Smooth muscle cell (in vitro differentiated cells): Measurements from ENCODE around the gene MAMDC4. TPM values are rescaled to one million over a fixed set of nuclear protein-coding genes. Genes with fewer than 3 reads are reported as not detected.

Experiments used
- DNase-seq: peaks from one replicate; lab custom pipeline; 2025; ENCODE audit not compliant: unreplicated experiment; lab: John Stamatoyannopoulos, UW
- H2AFZ ChIP-seq: fragments of 200-600 bp; sonication (generic); 2 replicates; pipeline ENCODE4 v1.6.0; 2016; ENCODE audit warnings: antibody characterized with exemption, low read depth, mild to moderate bottlenecking
- H3F3A ChIP-seq: fragments of 200-600 bp; sonication (generic); 2 replicates; pipeline ENCODE4 v1.6.0; 2017; ENCODE audit warnings: antibody characterized with exemption, low read depth
- H3K27ac ChIP-seq: fragments of 200-600 bp; sonication (generic); 2 replicates; pipeline ENCODE4 v1.5.1; 2016; ENCODE audit warnings: low read depth, mild to moderate bottlenecking
- H3K27me3 ChIP-seq: fragments of 200-600 bp; sonication (generic); 2 replicates; pipeline ENCODE4 v1.6.1; 2016; ENCODE audit warnings: low read depth, mild to moderate bottlenecking
- H3K36me3 ChIP-seq: fragments of 200-600 bp; sonication (generic); 2 replicates; pipeline ENCODE4 v1.5.1; 2016; ENCODE audit warnings: low read depth
- H3K4me1 ChIP-seq: fragments of 200-600 bp; sonication (generic); 2 replicates; pipeline ENCODE4 v1.5.1; 2016; ENCODE audit warnings: low read depth
- H3K4me2 ChIP-seq: fragments of 200-600 bp; sonication (generic); 2 replicates; pipeline ENCODE4 v1.6.0; 2016; ENCODE audit warnings: mild to moderate bottlenecking
- H3K4me3 ChIP-seq: fragments of 200-600 bp; sonication (generic); 2 replicates; pipeline ENCODE4 v1.5.1; 2016; ENCODE audit warnings: mild to moderate bottlenecking
- H3K79me2 ChIP-seq: fragments of 200-600 bp; sonication (generic); 2 replicates; pipeline ENCODE4 v1.6.0; 2016; ENCODE audit warnings: low read depth, mild to moderate bottlenecking
- H3K9ac ChIP-seq: fragments of 200-600 bp; sonication (generic); 2 replicates; pipeline ENCODE4 v1.6.0; 2016; ENCODE audit warnings: low read depth
- H3K9me3 ChIP-seq: fragments of 200-600 bp; sonication (generic); replicated peaks from 2 replicates; pipeline ENCODE4 v1.5.1; 2016; ENCODE audit warnings: low read depth
- H4K20me1 ChIP-seq: fragments of 200-600 bp; sonication (generic); 2 replicates; pipeline ENCODE4 v1.6.0; 2016; ENCODE audit warnings: low read depth
- WGBS: methylation state at CpG from one replicate; pipeline ENCODE4 v1.1.7; 2016; ENCODE audit warnings: low lambda C conversion rate; 5-methylcytosine and 5-hydroxymethylcytosine counted together
- polyA plus RNA-seq: library from polyadenylated mRNA; unstranded; fragments of >200 nt; fragmentation: Nextera tagmentation; extraction: Ambion mirVana; gene quantifications from 2 replicates; pipeline ENCODE4 v1.2.1, GENCODE V29; 2016
- total RNA-seq: library from RNA; depleted of rRNA; stranded (reverse); fragments of >200 nt; gene quantifications from 2 replicates; pipeline ENCODE4 v1.2.3, GENCODE V29; 2014
- TF ChIP-seq, protein P1 (sequence below): fragments of 200-600 bp; sonication (generic); IDR thresholded peaks from 2 replicates; pipeline ENCODE4 v1.5.1; 2017; ENCODE audit warnings: borderline replicate concordance, mild to moderate bottlenecking, antibody characterized with exemption; ENCODE audit not compliant: insufficient read depth, poor library complexity, severe bottlenecking

The MAMDC4 gene
- total and polyA plus RNA-seq, 2 experiments from 2014 or later = 3.8 to 7.5 TPM

DNA sequence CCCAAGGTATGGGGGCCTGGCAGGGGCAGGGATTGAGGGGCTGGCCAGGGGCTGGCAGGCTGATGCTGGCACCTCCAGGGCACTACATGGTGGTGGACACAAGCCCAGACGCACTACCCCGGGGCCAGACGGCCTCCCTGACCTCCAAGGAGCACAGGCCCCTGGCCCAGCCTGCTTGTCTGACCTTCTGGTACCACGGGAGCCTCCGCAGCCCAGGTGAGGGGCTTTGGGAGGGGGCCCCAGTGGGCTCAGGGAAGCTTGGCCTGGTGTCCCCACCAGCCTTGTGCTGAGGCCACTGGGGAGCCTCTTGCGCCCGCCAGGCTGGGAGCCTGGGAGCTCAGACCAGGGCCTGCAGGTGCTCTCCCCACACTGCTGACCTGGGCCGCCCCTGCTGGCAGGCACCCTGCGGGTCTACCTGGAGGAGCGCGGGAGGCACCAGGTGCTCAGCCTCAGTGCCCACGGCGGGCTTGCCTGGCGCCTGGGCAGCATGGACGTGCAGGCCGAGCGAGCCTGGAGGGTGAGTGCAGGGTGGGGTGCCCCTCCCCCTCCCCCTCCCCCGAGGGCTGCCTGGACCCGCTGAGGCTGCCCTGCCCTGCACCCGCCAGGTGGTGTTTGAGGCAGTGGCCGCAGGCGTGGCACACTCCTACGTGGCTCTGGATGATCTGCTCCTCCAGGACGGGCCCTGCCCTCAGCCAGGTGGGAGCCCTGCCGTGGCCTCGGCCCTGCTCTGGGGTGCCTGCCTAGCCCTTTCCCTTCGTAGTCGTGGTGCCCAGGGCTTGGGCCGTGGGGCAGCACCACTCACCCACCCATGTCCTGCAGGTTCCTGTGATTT is 5.7 kb downstream of the MAMDC4 start:
- TF ChIP-seq, protein P1, sequence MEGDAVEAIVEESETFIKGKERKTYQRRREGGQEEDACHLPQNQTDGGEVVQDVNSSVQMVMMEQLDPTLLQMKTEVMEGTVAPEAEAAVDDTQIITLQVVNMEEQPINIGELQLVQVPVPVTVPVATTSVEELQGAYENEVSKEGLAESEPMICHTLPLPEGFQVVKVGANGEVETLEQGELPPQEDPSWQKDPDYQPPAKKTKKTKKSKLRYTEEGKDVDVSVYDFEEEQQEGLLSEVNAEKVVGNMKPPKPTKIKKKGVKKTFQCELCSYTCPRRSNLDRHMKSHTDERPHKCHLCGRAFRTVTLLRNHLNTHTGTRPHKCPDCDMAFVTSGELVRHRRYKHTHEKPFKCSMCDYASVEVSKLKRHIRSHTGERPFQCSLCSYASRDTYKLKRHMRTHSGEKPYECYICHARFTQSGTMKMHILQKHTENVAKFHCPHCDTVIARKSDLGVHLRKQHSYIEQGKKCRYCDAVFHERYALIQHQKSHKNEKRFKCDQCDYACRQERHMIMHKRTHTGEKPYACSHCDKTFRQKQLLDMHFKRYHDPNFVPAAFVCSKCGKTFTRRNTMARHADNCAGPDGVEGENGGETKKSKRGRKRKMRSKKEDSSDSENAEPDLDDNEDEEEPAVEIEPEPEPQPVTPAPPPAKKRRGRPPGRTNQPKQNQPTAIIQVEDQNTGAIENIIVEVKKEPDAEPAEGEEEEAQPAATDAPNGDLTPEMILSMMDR = no peak
- no peak for DNase-seq
- Histone ChIP-seq H3K4me3 (no peak overlapping the region), H4K20me1 (peaks cover 22% of the 10 kb centered on the region), H3F3A (no peaks in the 10 kb centered on the region), H3K4me1 (no peaks in the 10 kb centered on the region), H2AFZ (no peak overlapping the region), H3K27ac (no peak overlapping the region), H3K9me3 (no peaks in the 10 kb centered on the region), H3K4me2 (no peak overlapping the region), H3K9ac (no peak overlapping the region), H3K36me3 (no peaks in the 10 kb centered on the region), H3K27me3 (no peaks in the 10 kb centered on the region), H3K79me2 (no peaks in the 10 kb centered on the region)
- WGBS = 94% methylated on average over 23 of the region's 29 CpGs

DNA sequence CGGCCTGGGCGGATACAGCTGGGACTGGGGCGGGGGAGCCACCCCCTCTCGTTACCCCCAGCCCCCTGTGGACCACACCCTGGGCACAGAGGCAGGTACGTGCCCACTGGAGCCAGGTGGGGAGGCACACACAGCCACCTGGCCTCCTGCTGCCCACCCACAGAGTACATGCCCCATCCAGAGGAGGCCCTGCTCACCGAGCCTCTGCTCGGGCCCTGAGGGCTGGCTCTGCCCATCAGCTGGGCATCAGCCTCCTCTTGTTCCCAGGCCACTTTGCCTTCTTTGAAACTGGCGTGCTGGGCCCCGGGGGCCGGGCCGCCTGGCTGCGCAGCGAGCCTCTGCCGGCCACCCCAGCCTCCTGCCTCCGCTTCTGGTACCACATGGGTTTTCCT is 6.3 kb downstream of the MAMDC4 start:
- DNase-seq = no peak
- no peak overlapping the region for H3K9ac ChIP-seq
- H3K9me3 ChIP-seq = no peaks in the 10 kb centered on the region
- H3F3A ChIP-seq = no peaks in the 10 kb centered on the region
- H3K36me3 ChIP-seq = no peaks in the 10 kb centered on the region
- no peak overlapping the region for H3K27ac ChIP-seq
- TF ChIP-seq, protein P1 = no peak
- no peaks in the 10 kb centered on the region for H3K79me2 ChIP-seq
- H3K4me3 ChIP-seq = no peak overlapping the region
- no peaks in the 10 kb centered on the region for H3K27me3 ChIP-seq
- H3K4me1 ChIP-seq = no peaks in the 10 kb centered on the region
- peaks cover 22% of the 10 kb centered on the region for H4K20me1 ChIP-seq
- no peak overlapping the region for H3K4me2 ChIP-seq
- WGBS = 97% methylated on average over 12 of the region's 15 CpGs
- H2AFZ ChIP-seq = no peak overlapping the region

DNA sequence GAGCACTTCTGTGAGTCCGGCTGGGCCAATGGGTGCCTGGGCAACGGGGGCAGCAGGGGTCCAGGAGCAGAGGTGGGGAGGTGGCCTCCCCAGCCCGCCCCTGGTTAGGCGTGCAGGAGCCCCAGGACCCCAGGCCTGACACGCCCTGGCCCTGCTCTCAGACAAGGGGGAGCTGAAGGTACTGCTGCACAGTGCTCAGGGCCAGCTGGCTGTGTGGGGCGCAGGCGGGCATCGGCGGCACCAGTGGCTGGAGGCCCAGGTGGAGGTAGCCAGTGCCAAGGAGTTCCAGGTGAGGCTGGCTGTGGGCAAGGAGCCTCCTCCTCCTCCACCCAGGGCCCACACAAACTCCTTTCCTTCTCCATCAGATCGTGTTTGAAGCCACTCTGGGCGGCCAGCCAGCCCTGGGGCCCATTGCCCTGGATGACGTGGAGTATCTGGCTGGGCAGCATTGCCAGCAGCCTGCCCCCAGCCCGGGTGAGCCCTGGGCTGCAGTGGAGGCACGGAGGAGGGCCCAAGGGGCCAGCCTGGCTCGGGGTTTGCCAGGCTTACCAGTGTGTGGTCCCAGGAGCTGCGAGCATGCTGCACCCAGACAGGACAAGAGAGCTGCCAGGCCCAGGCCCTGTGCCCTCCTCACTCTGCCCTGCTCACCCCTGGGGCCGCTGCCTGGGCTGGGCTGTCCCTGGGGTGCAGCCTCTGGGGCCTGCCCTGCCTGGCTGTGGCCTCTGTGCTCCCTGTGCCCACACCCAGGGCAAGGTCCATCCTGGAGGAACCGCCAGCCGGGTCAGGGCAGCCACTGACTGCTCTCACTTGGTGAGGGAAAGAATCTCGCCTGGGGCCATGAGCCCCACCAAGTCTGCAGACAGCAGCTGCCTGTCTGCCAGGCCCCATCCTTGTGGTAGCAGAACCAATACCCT is 7.0 kb downstream of the MAMDC4 start:
- H4K20me1 ChIP-seq = peaks cover 25% of the 10 kb centered on the region
- H3K4me3 ChIP-seq = no peak overlapping the region
- no peaks in the 10 kb centered on the region for H3F3A ChIP-seq
- 95% methylated on average over 20 of the region's 20 CpGs for WGBS
- H3K27ac ChIP-seq = no peak overlapping the region
- H3K9ac ChIP-seq = no peak overlapping the region
- no peaks in the 10 kb centered on the region for H3K4me1 ChIP-seq
- TF ChIP-seq, protein P1 = no peak
- H3K36me3 ChIP-seq = no peaks in the 10 kb centered on the region
- DNase-seq = no peak
- no peak overlapping the region for H2AFZ ChIP-seq
- H3K27me3 ChIP-seq = no peaks in the 10 kb centered on the region
- H3K9me3 ChIP-seq = no peaks in the 10 kb centered on the region
- H3K79me2 ChIP-seq = peaks cover 6% of the 10 kb centered on the region
- no peak overlapping the region for H3K4me2 ChIP-seq
